ENCODE data around the gene PRDM2. TPM values are rescaled to one million over a fixed set of nuclear protein-coding genes. Genes with fewer than 3 reads are reported as not detected.

The PRDM2 gene
- total RNA-seq, 1 donor from 2014 or later = 46.7 TPM

- ATAC-seq (peak; percentile 70), DNase-seq (no peak)
- no peak overlapping the region for H3K27ac ChIP-seq
- intact Hi-C loops (cut with DNase I) = no loop called here
- no peaks in the 10 kb centered on the region for H3K4me1 ChIP-seq
- TF ChIP-seq CTCF (IDR thresholded peaks at IDR 0.05) = no peak
- no peaks in the 10 kb centered on the region for H3K9me3 ChIP-seq
- peaks cover 60% of the 10 kb centered on the region for H3K36me3 ChIP-seq
- peak overlapping the region; percentile 3 for H3K4me3 ChIP-seq
- H3K27me3 ChIP-seq = no peaks in the 10 kb centered on the region
Observed at GRCh38 chr1:13781907-13782633, 82.1 kb downstream of the PRDM2 start.

- H3K27ac ChIP-seq = no peak overlapping the region
- DNase-seq (no peak), ATAC-seq (peak; percentile 17)
- H3K27me3 ChIP-seq = no peaks in the 10 kb centered on the region
- peak overlapping the region; percentile 3 for H3K4me3 ChIP-seq
- no peaks in the 10 kb centered on the region for H3K9me3 ChIP-seq
- intact Hi-C loops (cut with DNase I) = no loop called here
- no peaks in the 10 kb centered on the region for H3K4me1 ChIP-seq
- peaks cover 63% of the 10 kb centered on the region for H3K36me3 ChIP-seq
- TF ChIP-seq CTCF (IDR thresholded peaks at IDR 0.05) = no peak
Observed at GRCh38 chr1:13782634-13783360, 82.8 kb downstream of the PRDM2 start.

- no peak for ATAC-seq
- no peak overlapping the region for H3K27ac ChIP-seq
- H3K4me3 ChIP-seq = no peak overlapping the region
Observed at GRCh38 chr1:13783551-13783950, 83.6 kb downstream of the PRDM2 start.

GRCh38 chr1:13784971-13785370, 85.0 kb downstream of the PRDM2 start:
- H3K27ac ChIP-seq = no peak overlapping the region
- DNase-seq (no peak), ATAC-seq (no peak)
- TF ChIP-seq CTCF (IDR thresholded peaks at IDR 0.05) = no peak
- intact Hi-C loops (cut with DNase I) = no loop called here
- H3K4me3 ChIP-seq = no peak overlapping the region
- H3K36me3 ChIP-seq = peaks cover 58% of the 10 kb centered on the region
- no peaks in the 10 kb centered on the region for H3K27me3 ChIP-seq
- no peaks in the 10 kb centered on the region for H3K4me1 ChIP-seq
- no peaks in the 10 kb centered on the region for H3K9me3 ChIP-seq

More at GRCh38 chr1:13783551-13783950, 83.6 kb downstream of the PRDM2 start:
- no peak for DNase-seq
- H3K27me3 ChIP-seq = no peaks in the 10 kb centered on the region
- TF ChIP-seq CTCF (IDR thresholded peaks at IDR 0.05) = no peak
- intact Hi-C loops (cut with DNase I) = no loop called here
- H3K4me1 ChIP-seq = no peaks in the 10 kb centered on the region
- no peaks in the 10 kb centered on the region for H3K9me3 ChIP-seq
- H3K36me3 ChIP-seq = peaks cover 63% of the 10 kb centered on the region

GRCh38 chr1:13786541-13786940, 86.6 kb downstream of the PRDM2 start:
- no peak overlapping the region for H3K4me3 ChIP-seq
- no peaks in the 10 kb centered on the region for H3K27me3 ChIP-seq
- H3K4me1 ChIP-seq = no peaks in the 10 kb centered on the region
- ATAC-seq (no peak), DNase-seq (no peak)
- H3K27ac ChIP-seq = no peak overlapping the region
- H3K9me3 ChIP-seq = no peaks in the 10 kb centered on the region
- no peak for TF ChIP-seq CTCF (IDR thresholded peaks at IDR 0.05)
- intact Hi-C loops (cut with DNase I) = no loop called here
- H3K36me3 ChIP-seq = peaks cover 49% of the 10 kb centered on the region

All from upper lobe of right lung (tissue), 1 donor.